ENCODE results near the gene CLEC3B.
A peak's percentile ranks its signal among the peaks of the same experiment; 100 is the strongest.

Gene CLEC3B

DNA sequence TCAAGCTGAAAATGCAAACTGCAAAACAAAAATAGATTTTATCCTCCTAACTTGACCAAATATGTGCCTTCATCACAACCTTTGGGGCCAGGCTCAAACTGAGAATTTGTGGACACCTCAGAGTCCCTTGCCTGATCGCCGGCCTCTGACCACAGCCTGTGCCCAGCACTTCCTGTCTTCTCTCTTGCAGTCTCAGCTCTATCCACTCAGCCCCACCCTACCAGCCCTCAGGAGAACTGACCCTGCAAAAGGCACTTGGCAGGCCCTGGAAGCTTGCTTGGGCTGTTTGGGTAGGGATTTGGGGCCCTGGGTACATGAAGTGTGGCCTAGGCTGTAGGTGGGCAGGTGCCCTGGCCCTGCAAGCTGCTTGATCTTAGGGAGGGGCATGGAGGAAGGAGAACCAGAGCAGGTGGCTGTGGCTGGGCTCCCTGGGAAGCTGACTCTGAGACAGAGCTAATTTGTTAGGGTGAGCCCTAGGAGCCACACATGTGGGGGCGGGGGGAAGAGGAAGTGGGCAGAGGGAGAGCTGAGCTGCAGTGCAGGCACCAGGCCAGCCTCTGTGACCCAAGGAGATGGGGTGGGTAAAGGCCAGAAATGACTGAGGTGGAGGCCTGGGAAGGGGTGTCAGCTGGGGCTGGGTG is 8.6 kb downstream of the CLEC3B start:
- Histone ChIP-seq H3K4me3 (ENCODE audit: low read length) (no peak overlapping the region), H3K79me2 (ENCODE audit: control insufficient read depth, low read length) (no peaks in the 10 kb centered on the region), H3K27me3 (ENCODE audit: control insufficient read depth, low read length) (peaks cover 3% of the 10 kb centered on the region), H4K20me1 (ENCODE audit: control insufficient read depth, insufficient read depth, low read depth, low read length) (no peaks in the 10 kb centered on the region), H3K27ac (ENCODE audit: low read depth, low read length) (no peak overlapping the region), H3K36me3 (ENCODE audit: control insufficient read depth, low read length) (no peaks in the 10 kb centered on the region), H3K9me2 (replicated peaks; ENCODE audit: control insufficient read depth, low read length) (no peaks in the 10 kb centered on the region), H3K4me2 (ENCODE audit: low read length) (no peak overlapping the region), H3K4me1 (ENCODE audit: control insufficient read depth, low read length) (peaks cover 7% of the 10 kb centered on the region), H3K9me3 (ENCODE audit: control insufficient read depth, insufficient read depth, low read length) (no peaks in the 10 kb centered on the region), H3F3A (ENCODE audit: control insufficient read depth, insufficient read depth) (no peaks in the 10 kb centered on the region)
- TF ChIP-seq, protein P1, sequence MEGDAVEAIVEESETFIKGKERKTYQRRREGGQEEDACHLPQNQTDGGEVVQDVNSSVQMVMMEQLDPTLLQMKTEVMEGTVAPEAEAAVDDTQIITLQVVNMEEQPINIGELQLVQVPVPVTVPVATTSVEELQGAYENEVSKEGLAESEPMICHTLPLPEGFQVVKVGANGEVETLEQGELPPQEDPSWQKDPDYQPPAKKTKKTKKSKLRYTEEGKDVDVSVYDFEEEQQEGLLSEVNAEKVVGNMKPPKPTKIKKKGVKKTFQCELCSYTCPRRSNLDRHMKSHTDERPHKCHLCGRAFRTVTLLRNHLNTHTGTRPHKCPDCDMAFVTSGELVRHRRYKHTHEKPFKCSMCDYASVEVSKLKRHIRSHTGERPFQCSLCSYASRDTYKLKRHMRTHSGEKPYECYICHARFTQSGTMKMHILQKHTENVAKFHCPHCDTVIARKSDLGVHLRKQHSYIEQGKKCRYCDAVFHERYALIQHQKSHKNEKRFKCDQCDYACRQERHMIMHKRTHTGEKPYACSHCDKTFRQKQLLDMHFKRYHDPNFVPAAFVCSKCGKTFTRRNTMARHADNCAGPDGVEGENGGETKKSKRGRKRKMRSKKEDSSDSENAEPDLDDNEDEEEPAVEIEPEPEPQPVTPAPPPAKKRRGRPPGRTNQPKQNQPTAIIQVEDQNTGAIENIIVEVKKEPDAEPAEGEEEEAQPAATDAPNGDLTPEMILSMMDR (IDR thresholded peaks at IDR 0.05; ENCODE audit: low read depth, low read length, poor library complexity, severe bottlenecking) = no peak
- TF ChIP-seq EZH2phosphoT487 (IDR thresholded peaks at IDR 0.05; ENCODE audit: borderline replicate concordance, low read length) = no peak

DNA sequence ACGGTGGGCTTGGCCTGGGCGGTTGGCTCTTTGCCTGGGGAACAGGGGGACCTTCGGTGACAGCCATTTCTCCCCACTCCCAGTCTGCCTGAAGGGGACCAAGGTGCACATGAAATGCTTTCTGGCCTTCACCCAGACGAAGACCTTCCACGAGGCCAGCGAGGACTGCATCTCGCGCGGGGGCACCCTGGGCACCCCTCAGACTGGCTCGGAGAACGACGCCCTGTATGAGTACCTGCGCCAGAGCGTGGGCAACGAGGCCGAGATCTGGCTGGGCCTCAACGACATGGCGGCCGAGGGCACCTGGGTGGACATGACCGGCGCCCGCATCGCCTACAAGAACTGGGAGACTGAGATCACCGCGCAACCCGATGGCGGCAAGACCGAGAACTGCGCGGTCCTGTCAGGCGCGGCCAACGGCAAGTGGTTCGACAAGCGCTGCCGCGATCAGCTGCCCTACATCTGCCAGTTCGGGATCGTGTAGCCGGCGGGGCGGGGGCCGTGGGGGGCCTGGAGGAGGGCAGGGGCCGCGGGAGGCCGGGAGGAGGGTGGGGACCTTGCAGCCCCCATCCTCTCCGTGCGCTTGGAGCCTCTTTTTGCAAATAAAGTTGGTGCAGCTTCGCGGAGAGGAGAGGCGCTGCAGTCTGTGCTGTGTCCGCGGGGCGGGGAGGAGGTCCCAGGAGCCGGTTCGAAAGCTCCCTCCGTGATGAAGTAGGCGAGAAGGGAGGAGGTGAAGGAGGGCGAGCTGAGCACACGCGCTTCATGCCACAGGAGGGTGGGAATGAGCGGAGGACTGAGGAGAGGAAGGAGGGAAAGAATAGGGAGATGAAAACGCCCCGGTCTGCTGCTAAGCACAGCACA is 9.6 kb downstream of the CLEC3B start:
- H3K4me3 ChIP-seq (ENCODE audit: low read length) = no peak overlapping the region
- no peaks in the 10 kb centered on the region for H3K9me2 ChIP-seq (replicated peaks; ENCODE audit: control insufficient read depth, low read length)
- H3K27me3 ChIP-seq (ENCODE audit: control insufficient read depth, low read length) = peaks cover 3% of the 10 kb centered on the region
- peaks cover 7% of the 10 kb centered on the region for H3K4me1 ChIP-seq (ENCODE audit: control insufficient read depth, low read length)
- H3K36me3 ChIP-seq (ENCODE audit: control insufficient read depth, low read length) = no peaks in the 10 kb centered on the region
- no peaks in the 10 kb centered on the region for H3K9me3 ChIP-seq (ENCODE audit: control insufficient read depth, insufficient read depth, low read length)
- H3K4me2 ChIP-seq (ENCODE audit: low read length) = no peak overlapping the region
- no peaks in the 10 kb centered on the region for H4K20me1 ChIP-seq (ENCODE audit: control insufficient read depth, insufficient read depth, low read depth, low read length)
- no peaks in the 10 kb centered on the region for H3K79me2 ChIP-seq (ENCODE audit: control insufficient read depth, low read length)
- no peaks in the 10 kb centered on the region for H3F3A ChIP-seq (ENCODE audit: control insufficient read depth, insufficient read depth)
- TF ChIP-seq, protein P1 (IDR thresholded peaks at IDR 0.05; ENCODE audit: low read depth, low read length, poor library complexity, severe bottlenecking) = no peak
- TF ChIP-seq EZH2phosphoT487 (IDR thresholded peaks at IDR 0.05; ENCODE audit: borderline replicate concordance, low read length) = no peak
- no peak overlapping the region for H3K27ac ChIP-seq (ENCODE audit: low read depth, low read length)

DNA sequence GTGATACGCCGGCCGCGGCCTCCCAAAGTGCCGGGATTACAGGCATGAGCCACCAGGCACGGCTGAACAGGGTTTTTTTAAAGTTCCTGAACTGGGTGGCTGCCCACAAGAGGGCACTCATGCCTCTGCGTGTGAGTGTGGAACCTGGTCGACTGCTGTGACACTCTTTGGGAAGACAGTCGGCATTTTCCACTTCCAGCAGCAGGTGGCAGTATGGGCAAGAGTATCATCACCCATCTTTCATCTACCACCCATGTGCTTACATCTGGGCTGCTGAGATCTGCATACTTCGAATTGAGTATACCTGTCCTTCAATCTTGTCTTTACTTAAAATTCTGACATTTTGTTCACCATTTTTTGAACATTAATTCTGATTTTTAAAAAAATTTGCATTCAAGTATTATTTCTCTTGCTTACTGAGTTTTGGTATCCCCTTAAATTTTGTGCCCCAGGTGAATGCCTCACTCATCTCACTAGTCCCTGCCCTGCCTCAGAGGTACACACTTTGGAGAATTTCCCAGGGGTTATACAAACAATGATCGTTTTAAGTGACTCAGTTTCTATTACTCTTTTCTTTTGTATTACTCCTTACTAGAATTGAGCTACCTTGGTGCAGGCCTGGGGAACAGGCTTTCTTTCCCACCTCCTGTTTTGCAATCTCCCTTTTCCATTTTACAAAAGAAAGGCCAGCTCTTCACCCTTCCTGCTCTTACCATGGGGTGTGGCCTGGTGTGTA is 11.8 kb downstream of the CLEC3B start:
- peaks cover 7% of the 10 kb centered on the region for H3K4me1 ChIP-seq (ENCODE audit: control insufficient read depth, low read length)
- no peaks in the 10 kb centered on the region for H3K9me2 ChIP-seq (replicated peaks; ENCODE audit: control insufficient read depth, low read length)
- TF ChIP-seq EZH2phosphoT487 (IDR thresholded peaks at IDR 0.05; ENCODE audit: borderline replicate concordance, low read length) = no peak
- TF ChIP-seq, protein P1 (IDR thresholded peaks at IDR 0.05; ENCODE audit: low read depth, low read length, poor library complexity, severe bottlenecking) = peak; percentile 94
- no peaks in the 10 kb centered on the region for H3K36me3 ChIP-seq (ENCODE audit: control insufficient read depth, low read length)
- H3K27ac ChIP-seq (ENCODE audit: low read depth, low read length) = no peak overlapping the region
- no peaks in the 10 kb centered on the region for H3K9me3 ChIP-seq (ENCODE audit: control insufficient read depth, insufficient read depth, low read length)
- no peak overlapping the region for H3K4me3 ChIP-seq (ENCODE audit: low read length)
- H4K20me1 ChIP-seq (ENCODE audit: control insufficient read depth, insufficient read depth, low read depth, low read length) = no peaks in the 10 kb centered on the region
- H3K27me3 ChIP-seq (ENCODE audit: control insufficient read depth, low read length) = peaks cover 9% of the 10 kb centered on the region
- H3K4me2 ChIP-seq (ENCODE audit: low read length) = no peak overlapping the region
- H3F3A ChIP-seq (ENCODE audit: control insufficient read depth, insufficient read depth) = no peaks in the 10 kb centered on the region
- H3K79me2 ChIP-seq (ENCODE audit: control insufficient read depth, low read length) = no peaks in the 10 kb centered on the region
